Left cardiac atrium (tissue), 4 donors: ENCODE data around the gene SUSD6. TPM values are rescaled to one million over a fixed set of nuclear protein-coding genes. Genes with fewer than 3 reads are reported as not detected.
"Not testable (repeated sequence)": the region's sequence is repeated elsewhere in the genome, so short reads cannot be mapped to it uniquely, and the experiment has no call there.

Experiments
- ATAC-seq, 2 donors: fragments of 200-7000 bp; cut with Tn5 transposase; one replicate each; pipeline ENCODE4 v1.9.1; 2020; ENCODE audit warnings: mild to moderate bottlenecking in 2 of 2, moderate library complexity in 2 of 2
- DNase-seq: peaks from one replicate; pipeline ENCODE4 v3.0.0-alpha.2; 2020
- intact Hi-C, 2 donors: fragments of 100-400 bp; cut with DNase I; formaldehyde crosslinking; loops; one replicate each; pipeline versions ENCODE4 v1.14.1 to v1.15.1; 2022 to 2023
- total RNA-seq, 2 donors: library from RNA; stranded (reverse); fragmentation: NEBNext Ultra II Directional; extraction: Animal tissue kit (Norgen Biotek cat#: 25700); gene quantifications; one replicate each; pipeline ENCODE4 v1.2.1, GENCODE V29; 2021
- donor health status: DM: no; HTN: yes; CAD: no.
- donor health status: DM: no; HTN: yes; CAD: no; lungs with severe emphysema.
- donor health status: DM: yes; HTN: yes; CAD: no.
- donor health status: Dilated cardiomyopathy.

Gene SUSD6
- total RNA-seq, 2 donors from 2014 or later = 21.8 to 28.1 TPM

DNA sequence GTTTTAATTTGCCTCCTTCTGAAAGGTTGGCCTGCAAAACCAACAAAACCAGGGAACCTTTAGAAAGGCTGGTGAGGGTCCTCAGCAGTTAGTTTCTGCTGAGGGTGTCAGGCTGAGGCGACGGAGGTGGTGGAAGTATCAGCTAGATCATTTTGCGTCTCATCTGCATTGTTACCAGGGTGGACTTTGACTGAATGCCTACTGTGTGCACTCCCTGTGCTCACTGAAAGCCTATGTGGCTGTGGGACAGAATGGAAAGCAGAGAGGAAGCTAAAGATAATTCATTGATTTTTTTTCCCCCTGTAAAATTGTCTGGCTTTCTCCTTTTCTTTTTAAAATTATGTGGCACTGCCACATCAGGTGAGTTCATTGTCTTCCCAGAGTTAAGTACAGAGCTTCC lies 87.2 kb downstream of the SUSD6 start:
- ATAC-seq = no peak
- intact Hi-C loops = no loop called here

GRCh38 chr14:69699243-69699642 lies 87.8 kb downstream of the SUSD6 start:
- DNase-seq, intact Hi-C loops, ATAC-seq: not testable (repeated sequence)

More for the DNA sequence above, 87.2 kb downstream of the SUSD6 start:
- DNase-seq = no peak

- ATAC-seq (no peak), DNase-seq (no peak)
- intact Hi-C loops = no loop called here
Observed at GRCh38 chr14:69699748-69700303, 88.4 kb downstream of the SUSD6 start.

GRCh38 chr14:69700575-69700974 lies 89.2 kb downstream of the SUSD6 start:
- DNase-seq (no peak), ATAC-seq (no peak)
- intact Hi-C loops = no loop called here

GRCh38 chr14:69701291-69701690 lies 89.9 kb downstream of the SUSD6 start:
- ATAC-seq = peak in 1 of 2 donors; percentile 42
- intact Hi-C loops = no loop called here
- no peak for DNase-seq

- intact Hi-C loops = no loop called here
- no peak for DNase-seq
- ATAC-seq = peak; percentile 61 to 62
Observed at GRCh38 chr14:69701857-69702256, 90.5 kb downstream of the SUSD6 start.

DNA sequence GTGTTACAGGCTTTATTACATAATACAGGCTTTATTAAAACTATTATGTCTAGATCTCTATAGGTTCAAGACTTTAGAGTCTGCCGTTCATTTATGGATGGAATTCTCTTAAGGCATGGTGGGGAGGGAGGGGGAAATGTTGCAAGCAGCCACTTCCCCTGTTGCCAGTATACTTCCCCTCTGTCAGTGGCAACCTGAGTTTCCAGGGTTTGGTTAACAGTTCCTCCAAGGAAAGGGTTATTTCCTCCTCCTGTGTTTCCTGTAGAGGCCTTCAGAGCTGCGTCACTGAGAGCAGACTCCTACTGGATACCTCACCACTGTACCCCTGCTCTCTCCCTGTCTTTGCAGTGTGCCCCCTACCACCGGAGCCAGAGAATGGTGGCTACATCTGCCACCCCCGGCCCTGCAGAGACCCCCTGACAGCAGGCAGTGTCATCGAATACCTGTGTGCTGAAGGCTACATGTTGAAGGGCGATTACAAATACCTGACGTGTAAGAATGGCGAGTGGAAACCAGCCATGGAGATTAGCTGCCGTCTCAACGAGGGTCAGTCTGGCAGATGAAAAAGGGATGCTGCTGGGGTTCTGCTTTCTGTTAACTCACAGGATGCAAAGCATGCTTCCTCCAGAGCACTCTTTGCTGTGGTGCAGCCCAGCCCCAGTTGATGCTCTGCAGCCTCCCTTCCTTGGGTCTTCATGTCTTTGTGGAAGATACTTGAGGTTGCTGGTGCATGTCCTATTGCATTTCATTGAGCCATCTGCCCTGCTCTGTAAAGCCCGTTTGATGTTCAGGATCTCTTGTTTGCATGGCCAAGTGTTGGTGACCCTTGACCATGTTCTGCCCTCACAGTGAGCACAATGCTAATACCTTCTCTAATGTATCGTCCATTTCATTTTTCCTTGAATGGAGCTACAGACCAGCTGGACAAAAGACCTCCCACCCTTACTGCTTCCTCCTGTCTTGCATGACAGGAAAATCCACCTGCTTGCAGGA lies 91.9 kb downstream of the SUSD6 start:
- DNase-seq (no peak), ATAC-seq (peak in 1 of 2 donors; percentile 53)

DNA sequence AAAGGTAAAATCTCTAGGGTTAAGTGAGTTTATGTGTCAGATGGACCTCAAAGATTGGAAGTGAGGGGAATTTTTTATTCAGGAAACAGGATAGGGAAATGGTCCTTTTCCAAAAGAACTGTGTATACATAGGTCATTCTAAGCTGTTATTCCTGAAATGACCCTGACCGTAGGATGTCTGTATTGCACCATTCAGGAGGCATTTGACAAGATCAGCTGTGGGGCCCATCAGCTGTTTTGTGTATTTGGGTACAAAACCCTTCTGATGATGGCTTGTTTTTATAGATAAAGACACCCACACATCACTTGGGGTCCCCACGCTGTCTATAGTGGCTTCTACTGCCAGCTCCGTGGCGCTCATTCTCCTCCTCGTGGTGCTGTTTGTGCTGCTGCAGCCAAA lies 92.9 kb downstream of the SUSD6 start:
- DNase-seq (no peak), ATAC-seq (no peak)
- intact Hi-C loops = no loop called here

More for the DNA sequence above, 91.9 kb downstream of the SUSD6 start:
- intact Hi-C loops = no loop called here

DNA sequence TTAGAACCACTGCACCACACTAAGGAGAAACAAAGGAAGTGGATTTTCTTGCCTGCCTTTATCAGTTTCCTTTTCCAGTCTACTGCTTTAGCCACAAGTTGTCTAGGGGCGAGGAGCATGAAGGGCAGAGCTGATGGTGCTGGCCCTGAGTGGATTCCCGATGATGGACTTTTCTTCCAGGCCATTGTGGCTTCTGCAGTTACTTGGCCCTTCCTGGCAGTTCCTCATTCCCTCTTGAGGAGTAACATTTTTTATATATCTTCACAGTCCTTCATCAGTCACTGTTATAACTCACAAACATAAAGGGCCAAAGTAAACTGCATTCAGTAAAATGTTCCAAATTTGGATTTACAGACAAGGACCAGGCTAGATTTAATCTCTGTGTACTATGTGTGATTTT lies 94.3 kb downstream of the SUSD6 start:
- DNase-seq = no peak
- intact Hi-C loops = no loop called here
- ATAC-seq = no peak

DNA sequence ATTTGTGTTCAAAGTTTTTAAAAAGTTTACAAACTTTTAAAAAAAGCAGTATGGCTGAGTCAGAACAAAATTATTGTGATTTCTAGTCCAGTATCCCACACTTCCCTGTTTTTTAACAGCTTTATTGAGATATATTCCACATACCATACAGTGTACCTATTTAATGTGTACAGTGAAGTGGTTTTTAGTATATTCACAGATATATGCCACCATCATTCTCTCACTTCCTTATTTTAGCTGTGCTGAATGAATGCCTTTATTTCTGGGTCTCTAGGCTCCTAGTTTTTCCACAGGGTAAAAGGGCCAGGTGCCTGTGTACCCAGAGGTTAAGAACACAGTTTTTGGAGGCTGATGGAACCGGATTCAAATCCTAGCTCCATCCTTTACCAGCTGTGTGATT lies 96.7 kb downstream of the SUSD6 start:
- DNase-seq = no peak
- no peak for ATAC-seq
- intact Hi-C loops = no loop called here

- intact Hi-C loops = no loop called here
- ATAC-seq (no peak), DNase-seq (no peak)
Observed at GRCh38 chr14:69708586-69709560, 97.5 kb downstream of the SUSD6 start.

GRCh38 chr14:69710378-69710777 lies 99.0 kb downstream of the SUSD6 start:
- DNase-seq (no peak), ATAC-seq (peak in 1 of 2 donors; percentile 19)
- intact Hi-C loops = loop anchor here in 1 of 2 donors (2.0 kb wide), 1 partner anchor 38 kb away; no protein-coding TSS in a partner anchor

GRCh38 chr14:69711065-69711464 lies 99.7 kb downstream of the SUSD6 start:
- DNase-seq (peak; percentile 64), ATAC-seq (peak; percentile 40 to 70)
- intact Hi-C loops = loop anchor here in 1 of 2 donors (2.0 kb wide), 1 partner anchor 38 kb away; no protein-coding TSS in a partner anchor

GRCh38 chr14:69711477-69711876 lies 100.1 kb downstream of the SUSD6 start:
- ATAC-seq = peak in 1 of 2 donors; percentile 41
- intact Hi-C loops = loop anchor here in 1 of 2 donors (2.0 kb wide), 1 partner anchor 39 kb away; no protein-coding TSS in a partner anchor
- no peak for DNase-seq

- DNase-seq (no peak), ATAC-seq (peak; percentile 4 to 7)
- intact Hi-C loops = loop anchor here in 1 of 2 donors (2.0 kb wide), 1 partner anchor 39 kb away; no protein-coding TSS in a partner anchor
Observed at GRCh38 chr14:69711881-69712560, 100.6 kb downstream of the SUSD6 start.

DNA sequence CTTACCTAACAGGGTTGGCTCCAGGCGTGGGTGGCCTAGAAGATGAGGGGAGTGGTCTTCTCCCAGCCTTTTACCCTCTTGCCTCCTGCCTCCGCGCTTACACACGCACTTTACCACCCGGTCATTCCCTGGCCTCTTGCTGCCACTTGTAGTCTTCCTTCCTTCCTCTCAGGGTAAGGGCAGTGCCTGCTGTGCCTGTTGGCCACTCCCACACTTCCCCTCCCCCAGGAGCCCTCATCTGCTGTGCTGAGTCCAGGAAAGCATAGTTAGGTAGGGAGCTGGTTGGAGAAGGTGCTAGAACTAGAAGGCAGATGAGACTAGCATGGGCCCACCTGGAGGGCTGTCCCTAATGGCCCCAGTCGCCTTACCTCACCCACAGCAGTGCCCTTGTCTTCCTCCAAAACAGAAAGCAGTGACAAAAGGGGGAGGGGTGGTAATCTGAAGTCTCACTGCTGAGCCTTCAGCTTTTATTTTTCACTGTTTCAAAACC lies 101.2 kb downstream of the SUSD6 start:
- intact Hi-C loops = no loop called here
- DNase-seq = peak; percentile 54
- peak; percentile 27 to 68 for ATAC-seq

DNA sequence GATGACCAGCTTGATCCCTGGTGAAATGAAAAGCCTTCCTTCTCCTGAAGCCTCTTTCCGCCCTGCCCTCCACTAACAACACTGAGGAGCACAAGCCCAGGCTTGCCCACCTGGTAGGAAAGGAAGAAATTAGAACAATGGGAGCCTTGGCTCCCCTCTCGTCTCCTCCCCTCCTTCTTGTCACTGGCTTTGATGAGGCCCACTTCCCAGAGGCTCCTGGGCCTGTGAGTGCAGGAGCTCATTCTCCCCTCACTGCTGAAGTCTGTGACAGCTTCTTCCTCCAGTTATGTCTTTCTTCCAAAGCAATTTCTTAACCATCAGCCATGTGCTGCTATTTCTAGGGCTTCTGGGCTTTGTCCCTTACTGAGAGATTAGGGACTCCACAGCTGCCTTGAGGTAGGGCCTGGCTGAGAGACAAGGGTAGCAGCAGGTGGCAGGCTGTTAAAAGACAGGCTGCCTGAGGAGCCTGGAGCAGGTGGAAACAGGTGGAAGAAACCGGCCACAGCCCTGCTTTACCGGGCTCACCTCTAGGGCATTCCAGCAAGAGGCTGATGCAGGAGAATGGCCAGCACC lies 101.9 kb downstream of the SUSD6 start:
- ATAC-seq (no peak), DNase-seq (no peak)
- intact Hi-C loops = no loop called here
